Measurements from ENCODE around the gene CCNI.
"Not testable (repeated sequence)": the region's sequence is repeated elsewhere in the genome, so short reads cannot be mapped to it uniquely, and the experiment has no call there.

The CCNI gene, protein sequence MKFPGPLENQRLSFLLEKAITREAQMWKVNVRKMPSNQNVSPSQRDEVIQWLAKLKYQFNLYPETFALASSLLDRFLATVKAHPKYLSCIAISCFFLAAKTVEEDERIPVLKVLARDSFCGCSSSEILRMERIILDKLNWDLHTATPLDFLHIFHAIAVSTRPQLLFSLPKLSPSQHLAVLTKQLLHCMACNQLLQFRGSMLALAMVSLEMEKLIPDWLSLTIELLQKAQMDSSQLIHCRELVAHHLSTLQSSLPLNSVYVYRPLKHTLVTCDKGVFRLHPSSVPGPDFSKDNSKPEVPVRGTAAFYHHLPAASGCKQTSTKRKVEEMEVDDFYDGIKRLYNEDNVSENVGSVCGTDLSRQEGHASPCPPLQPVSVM

DNA sequence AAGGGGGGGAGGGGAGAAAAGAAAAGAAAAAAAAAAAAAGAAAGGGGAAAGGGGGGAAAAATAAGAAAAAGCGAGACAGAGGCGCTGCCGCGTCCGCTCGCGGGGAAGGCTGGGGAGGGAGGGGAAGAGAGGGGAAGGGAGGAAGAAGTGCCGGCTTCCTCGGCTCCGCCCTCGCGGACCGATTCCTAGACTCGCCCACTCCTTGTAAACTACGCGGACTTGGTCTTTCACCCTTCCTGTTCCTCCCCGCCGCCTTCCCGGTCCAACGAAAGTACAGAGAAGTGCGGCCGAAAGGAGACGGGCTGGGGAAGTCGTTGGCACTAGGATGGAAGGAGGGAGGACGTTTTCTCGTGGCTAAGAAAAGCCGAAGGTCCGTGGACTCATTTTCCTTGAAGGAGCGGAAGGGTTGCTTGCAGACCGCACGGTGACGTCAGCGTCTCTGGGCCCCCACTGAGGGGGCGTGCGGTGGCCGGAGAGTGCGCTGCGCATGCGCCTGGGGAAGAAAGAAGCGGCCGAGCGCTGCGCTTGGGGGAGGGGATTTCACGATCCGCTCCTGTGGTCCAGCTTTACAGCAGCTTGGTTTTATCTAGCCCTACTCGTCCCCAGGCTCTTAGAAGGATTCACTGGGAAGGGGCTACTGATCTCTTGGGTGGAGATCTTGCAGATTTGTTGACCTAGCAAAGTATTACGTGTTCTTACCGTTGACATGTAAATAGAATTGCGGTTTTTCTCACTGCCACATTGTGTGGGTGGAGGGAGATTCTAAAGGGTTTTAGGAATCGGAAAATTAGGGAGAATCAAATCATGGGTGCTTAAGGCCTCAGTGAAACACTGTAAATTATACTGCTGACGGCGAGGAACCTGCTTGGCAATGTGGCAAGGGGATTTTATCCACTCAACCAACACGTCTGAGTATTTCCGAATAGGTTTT lies at the start of gene CCNI:
Gene CCNI (minus strand): TSS at position 121 of the 931 bp plus-strand sequence. CDS start 9,627 bp downstream, outside the sequence.
- DNase-seq (ENCODE audit: low read depth in 2 of 2) = peak; percentile 83 to 88

- no peak for DNase-seq (ENCODE audit: low read depth in 2 of 2)
Measured at GRCh38 chr4:77124576-77124975, 48.8 kb upstream of the CCNI start.

DNA sequence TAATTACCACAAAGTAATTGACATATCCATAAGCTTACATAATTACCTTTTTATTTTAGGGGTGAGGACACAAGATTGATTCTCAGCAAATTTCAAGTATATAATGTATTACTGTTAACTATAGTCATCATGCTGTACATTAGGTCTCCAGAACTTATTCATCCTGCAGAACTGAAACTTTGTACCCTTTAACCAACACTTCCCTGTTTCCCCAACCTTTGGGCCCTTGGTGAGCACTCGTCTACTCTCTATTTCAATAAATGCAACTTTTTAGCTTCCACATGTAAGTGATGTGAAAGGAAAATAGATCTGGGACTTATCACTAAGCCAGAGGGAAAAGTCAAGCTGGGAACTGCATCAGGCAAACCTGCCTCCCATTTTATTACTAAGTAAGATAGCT lies 47.6 kb upstream of the CCNI start:
- no peak for DNase-seq (ENCODE audit: low read depth in 2 of 2)

- no peak for DNase-seq (ENCODE audit: low read depth in 2 of 2)
Measured at GRCh38 chr4:77122656-77123055, 46.9 kb upstream of the CCNI start.

DNA sequence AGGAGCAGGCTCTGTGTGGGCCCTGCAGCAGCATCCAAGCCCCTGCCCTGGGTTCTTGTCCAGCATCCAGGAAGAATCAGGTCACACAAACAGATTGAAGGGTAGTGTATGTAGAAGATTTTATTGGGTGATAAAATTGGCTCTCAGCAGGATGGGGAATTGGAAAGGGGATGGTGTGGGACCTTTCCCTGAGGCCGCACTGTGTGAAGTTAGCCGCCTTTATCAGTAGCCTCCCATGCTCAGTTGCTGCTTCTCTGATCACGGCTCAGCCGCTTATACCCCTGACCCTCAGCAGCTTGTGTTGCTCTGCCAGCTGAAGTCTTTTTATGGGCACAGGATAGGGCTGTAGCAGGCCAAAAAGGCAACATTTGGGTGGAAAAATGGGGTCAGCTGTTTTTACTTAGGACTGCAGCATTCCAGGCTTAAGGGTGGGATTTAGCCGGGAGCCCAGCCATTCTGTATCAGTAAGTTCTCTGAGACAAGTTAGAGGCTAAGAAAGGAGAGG lies 46.0 kb upstream of the CCNI start:
- no peak for DNase-seq (ENCODE audit: low read depth in 2 of 2)

- no peak for DNase-seq (ENCODE audit: low read depth in 2 of 2)
Measured at GRCh38 chr4:77120886-77121508, 45.2 kb upstream of the CCNI start.

GRCh38 chr4:77117721-77118120 lies 41.9 kb upstream of the CCNI start:
- no peak for DNase-seq (ENCODE audit: low read depth in 2 of 2)

GRCh38 chr4:77113069-77113468 lies 37.3 kb upstream of the CCNI start:
- DNase-seq (ENCODE audit: low read depth in 2 of 2) = no peak

- no peak for DNase-seq (ENCODE audit: low read depth in 2 of 2)
Measured at GRCh38 chr4:77110730-77111129, 34.9 kb upstream of the CCNI start.

DNA sequence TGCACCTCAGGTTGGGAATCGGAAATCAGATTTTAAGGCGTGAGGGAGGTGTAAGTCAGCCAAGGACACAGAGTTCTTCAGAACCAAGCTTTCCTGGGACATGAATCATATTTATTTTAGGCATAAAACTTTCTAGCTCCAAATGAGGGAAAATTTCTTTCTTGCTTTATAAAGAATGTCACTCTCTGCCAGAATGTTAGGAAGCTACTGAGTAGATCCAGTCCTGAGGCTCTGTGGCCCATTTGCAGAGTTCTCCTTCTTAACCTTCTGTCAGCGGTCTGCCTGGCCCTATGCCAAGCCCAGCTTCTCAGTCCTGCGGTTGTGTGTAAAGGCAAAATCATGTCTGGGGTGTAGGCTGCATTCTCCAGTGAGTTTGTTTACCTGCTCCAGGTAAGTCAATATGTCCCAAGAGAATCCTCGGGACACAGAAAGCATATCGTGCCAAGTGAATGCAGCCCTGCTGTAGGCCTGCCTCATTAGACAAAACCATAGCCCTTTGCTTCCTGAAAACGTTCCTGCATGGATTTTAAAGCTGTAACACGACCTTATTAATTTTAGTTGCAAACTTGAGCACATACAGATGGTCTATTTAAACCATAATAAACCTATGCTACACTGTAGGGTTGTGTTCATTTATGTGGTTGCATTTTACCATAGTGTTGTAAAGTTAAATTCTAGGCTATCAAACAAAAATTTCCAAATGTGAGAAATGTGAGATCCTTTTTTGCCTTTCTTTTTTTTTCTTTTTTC lies 29.2 kb upstream of the CCNI start:
- no peak for DNase-seq (ENCODE audit: low read depth in 2 of 2)

DNA sequence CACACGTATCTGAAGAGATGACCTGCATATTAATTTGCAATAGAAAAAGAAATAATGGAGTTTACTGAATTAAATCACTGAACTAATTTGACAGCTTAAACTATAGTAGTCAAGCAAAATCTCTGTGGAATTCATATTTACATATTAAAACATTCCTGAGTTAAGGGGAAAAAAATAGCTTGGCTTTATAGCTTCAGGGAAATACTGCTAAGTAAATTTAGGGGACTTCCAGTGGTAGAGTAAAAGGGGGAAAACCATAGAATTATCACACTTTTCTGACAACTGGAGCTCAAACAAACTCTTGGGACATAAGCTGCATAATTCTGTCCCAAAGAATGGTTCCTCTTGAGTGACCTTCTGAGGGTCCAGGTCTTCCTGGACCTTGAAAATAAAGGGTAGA lies 28.6 kb upstream of the CCNI start:
- no peak for DNase-seq (ENCODE audit: low read depth in 2 of 2)

- DNase-seq (ENCODE audit: low read depth in 2 of 2) = no peak
Measured at GRCh38 chr4:77100234-77100633, 24.4 kb upstream of the CCNI start.

GRCh38 chr4:77097611-77098010 lies 21.8 kb upstream of the CCNI start:
- DNase-seq (ENCODE audit: low read depth in 2 of 2) = no peak

DNA sequence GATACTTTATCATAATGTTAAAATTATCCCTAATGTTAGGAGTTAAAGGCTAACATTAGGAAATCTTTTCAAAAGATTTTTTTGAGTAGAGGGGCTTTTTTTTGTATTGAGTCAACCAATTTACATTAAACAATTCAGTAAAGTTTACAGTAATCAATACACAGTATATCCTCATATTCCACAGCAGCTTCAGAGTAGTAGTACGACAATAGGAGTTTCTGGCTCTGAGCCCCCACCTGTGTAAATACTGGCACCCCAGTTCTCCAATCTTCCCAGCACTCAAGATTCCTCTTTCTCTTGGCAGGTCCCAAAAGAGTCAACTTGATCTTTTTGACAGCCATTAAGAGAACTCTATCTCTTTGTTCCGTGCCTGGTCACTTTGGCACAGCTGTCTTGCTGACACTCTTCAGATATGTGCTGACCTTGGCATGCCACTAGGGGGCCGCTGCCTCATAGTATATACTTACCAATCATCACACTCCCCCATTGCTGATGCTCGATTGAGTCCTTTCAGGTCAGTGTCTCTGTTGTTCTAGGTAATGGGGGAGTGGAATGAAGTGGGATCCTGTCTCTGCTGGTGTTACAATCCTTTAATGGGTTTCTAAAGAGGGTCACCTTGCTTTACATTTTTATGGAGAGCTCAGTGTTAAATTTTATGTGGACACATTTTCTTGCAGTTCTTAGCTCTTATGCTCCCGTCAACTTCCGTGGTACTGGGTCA lies 19.5 kb upstream of the CCNI start:
- DNase-seq (ENCODE audit: low read depth in 2 of 2) = peak; percentile 57

DNA sequence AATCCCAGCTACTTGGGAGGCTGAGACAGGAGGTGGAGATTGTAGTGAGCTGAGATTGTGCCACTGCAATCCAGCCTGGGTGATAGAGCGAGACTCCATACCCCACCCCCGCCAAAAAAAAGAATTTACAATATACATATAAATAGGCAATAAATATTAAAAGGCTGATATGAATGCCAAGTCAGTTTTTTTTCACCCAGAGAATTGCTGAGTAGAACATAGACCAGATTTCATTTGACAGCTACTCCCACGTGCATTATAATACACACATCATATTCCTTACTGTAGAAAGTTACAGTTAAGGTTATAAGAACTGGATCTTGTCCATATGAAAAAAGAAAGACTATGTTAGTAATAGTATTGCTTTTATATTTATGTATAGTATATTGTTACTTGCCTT lies 18.7 kb upstream of the CCNI start:
- no peak for DNase-seq (ENCODE audit: low read depth in 2 of 2)

- no peak for DNase-seq (ENCODE audit: low read depth in 2 of 2)
Measured at GRCh38 chr4:77093401-77093800, 17.6 kb upstream of the CCNI start.

DNA sequence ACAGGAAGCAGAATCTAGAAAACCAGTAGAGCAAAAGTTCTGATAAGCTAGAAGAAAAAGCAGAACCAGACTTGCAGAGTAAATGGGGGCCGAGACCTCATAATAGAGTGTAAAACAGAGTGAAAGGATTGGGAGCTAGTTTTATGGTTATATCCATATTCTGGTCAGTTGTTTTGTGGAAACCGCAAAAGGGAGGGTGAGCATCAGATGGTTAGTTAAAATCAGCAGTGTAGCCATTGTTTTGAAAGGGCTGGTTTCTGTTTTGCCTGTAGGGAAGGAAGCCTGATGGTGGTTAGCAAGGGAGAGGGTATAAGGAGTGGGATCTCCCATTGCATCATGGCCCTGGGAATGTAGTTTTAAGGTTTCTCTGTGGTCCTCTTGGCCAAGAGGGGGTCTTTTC lies 17.2 kb upstream of the CCNI start:
- no peak for DNase-seq (ENCODE audit: low read depth in 2 of 2)

GRCh38 chr4:77089866-77090265 lies 14.1 kb upstream of the CCNI start:
- no peak for DNase-seq (ENCODE audit: low read depth in 2 of 2)

DNA sequence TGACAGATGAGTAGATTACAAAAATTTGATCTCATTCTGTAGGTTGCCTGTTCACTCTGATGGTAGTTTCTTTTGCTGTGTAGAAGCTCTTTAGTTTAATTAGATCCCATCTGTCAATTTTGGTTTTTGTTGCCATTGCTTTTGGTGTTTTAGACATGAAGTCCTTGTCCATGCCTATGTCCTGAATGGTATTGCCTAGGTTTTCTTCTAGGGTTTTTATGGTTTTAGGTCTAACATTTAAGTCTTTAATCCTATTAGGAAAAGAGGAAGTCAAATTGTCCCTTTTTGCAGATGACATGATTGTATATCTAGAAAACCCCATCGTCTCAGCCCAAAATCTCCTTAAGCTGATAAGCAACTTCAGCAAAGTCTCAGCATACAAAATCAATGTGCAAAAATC lies 11.2 kb upstream of the CCNI start:
- DNase-seq (ENCODE audit: low read depth in 2 of 2) = not testable (repeated sequence)

- DNase-seq (ENCODE audit: low read depth in 2 of 2) = no peak
Measured at GRCh38 chr4:77084019-77084639, 8.3 kb upstream of the CCNI start.

All from stimulated activated CD4-positive, alpha-beta T cell treated with anti-CD3 and anti-CD28 coated beads, Interleukin-1b, Interleukin-23, amount 100 ng/mL, for 4 hours (primary cell).